ENCODE measurements around the gene IMMT.

GRCh38 chr2:86150502-86150901 is 44.8 kb downstream of the IMMT start:
- no peak for TF ChIP-seq CTCF (conservative IDR thresholded peaks at IDR 0.05; ENCODE audit: low read depth, low read length)
- no peak for TF ChIP-seq EZH2 (IDR thresholded peaks at IDR 0.05; ENCODE audit: borderline replicate concordance, low read depth, low read length, poor library complexity, severe bottlenecking)

Data from A673 (cell line).